ENCODE results near the gene EIF2S1. TPM values are rescaled to one million over a fixed set of nuclear protein-coding genes. Genes with fewer than 3 reads are reported as not detected.
"Not testable (repeated sequence)": the region's sequence is repeated elsewhere in the genome, so short reads cannot be mapped to it uniquely, and the experiment has no call there.

The EIF2S1 gene
- 128 TPM for total RNA-seq

DNA sequence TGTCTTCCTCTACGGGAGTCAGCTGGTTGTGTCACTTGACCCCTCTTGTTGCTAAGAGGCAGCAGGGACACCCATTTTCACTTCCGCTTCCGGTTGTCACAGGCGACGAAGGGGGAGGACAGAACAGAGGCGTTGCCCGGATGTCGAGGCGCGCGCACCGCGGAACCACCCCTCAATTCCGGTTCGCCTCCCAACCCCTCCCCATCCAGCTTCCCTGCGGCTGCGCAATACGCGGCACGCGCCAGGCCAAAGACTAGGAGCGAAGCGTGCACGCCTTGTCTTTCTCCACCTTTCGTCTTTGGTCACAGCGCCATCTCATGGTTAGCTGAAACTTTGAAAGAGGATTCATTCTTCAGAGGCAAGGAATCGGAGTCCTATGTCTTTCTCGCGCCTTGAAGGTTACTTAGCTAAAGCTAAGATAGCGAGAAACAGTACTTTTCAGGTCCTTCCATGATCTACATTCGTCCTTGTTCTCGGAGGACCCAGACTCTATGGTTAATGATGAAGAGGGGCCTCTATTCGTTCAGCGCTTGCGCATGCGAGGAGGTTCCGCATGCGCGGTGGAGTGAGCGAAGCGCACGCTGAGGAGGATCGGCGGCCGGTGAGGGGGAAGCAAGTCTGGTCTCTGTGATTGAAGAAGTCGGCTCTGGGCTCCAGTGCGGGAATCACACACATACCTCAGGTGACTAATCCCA lies at the start of gene EIF2S1, which contains the start of gene ATP6V1D:
EIF2S1 (plus strand) TSS at position 554 of the 695 bp plus-strand sequence. CDS start 4,440 bp downstream, outside the sequence.
ATP6V1D (minus strand) TSS at position 30 of the 695 bp plus-strand sequence. CDS start 106 bp downstream, outside the sequence.
- DNase-seq (ENCODE audit: low spot score in 2 of 2) (peak; percentile 85 to 93), FAIRE-seq (peak; percentile 89)

DNA sequence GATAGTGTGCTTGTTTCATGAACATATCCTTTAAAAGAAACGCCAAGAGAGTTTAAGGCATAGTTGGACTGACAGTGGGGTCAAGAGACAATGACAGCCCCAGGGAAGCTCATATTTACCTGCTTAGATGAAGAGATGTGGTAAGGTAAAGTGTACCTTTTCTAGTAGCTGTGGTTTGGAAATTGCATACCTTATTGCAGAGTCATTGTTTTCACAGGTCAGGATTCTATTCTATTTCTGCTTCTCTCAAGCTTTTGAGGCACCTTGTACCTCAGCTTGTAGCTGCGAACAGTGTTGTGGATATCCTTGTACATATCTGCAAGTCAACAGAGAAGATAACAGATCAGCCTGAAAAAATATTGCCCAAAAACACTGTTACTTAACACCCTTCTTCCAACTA lies 48.3 kb upstream of the EIF2S1 start:
- DNase-seq (ENCODE audit: low spot score in 2 of 2) (no peak), FAIRE-seq (no peak)

DNA sequence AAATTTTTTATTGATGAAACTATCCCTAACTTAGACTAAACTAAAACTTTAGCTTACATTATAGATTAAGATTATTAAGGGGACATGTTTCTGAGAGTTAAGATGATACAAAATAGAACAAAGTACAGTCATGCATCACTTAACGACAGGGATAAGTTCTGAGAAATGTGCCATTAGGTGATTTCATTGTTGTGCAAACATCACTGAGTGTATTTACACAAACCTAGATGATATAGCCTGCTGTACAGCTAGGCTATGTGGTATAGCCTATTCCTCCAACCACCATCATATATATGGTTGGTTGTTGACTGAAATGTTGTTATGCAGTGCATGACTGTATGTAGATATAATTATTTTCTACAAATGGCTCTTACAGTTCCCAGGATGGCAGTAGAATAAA lies 47.0 kb upstream of the EIF2S1 start:
- FAIRE-seq: no peak
- DNase-seq (ENCODE audit: low spot score in 2 of 2): no peak

DNA sequence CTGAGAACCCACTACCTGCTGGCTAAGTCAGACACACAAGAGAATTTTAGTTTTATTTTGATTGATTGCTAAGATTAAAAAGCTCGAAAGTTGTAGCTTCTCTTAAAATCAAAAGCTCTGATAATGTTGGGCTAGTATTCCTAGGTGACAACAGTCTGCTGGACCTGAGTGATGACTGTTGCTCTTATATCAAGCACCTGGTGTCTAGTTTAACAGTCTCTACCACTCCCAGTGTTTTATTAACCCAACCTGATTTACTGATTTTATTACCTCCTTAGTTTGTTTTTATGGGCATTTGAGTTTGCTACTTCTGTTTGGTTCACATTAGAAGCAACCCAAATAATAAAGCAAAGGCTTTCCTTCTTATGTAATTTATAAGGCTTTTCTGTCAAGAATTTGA lies 42.3 kb upstream of the EIF2S1 start:
- no peak for DNase-seq (ENCODE audit: low spot score in 2 of 2)
- FAIRE-seq: no peak

DNA sequence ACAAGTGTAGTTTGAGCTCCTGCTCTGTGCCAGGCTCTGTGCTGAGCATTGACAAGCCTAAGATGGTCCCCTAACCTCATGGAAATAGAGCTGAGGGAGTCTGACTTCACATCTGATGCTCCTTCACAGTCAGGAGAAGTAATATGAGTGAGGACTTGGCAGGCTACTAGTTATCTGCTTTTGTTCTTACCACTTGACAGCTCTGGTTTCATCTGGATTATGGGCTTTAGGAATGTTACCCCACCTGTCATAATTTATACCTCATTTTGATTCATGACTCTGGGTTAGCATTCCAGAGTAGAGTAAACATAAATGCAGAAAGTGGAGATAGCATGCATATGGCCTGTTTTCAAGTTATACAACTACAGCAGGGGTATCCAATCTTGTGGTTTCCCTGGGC lies 41.0 kb upstream of the EIF2S1 start:
- no peak for FAIRE-seq
- DNase-seq (ENCODE audit: low spot score in 2 of 2): no peak

DNA sequence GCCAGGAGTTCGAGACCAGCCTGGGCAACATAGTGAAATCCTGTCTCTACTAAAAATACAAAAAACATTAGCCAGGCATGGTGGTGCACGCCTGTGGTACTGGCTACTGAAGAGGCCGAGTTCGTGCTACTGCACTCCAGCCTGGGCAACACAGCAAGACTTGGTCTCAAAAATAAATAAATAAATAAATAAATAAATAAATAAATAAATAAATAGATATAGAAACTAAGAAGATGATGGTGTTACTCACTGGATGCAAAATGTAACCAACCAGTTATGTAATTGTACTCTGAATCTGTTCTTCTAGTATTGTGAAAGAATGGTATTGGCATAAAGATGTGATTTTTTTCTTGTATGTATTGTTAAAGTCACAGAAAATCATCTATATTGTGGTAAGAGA lies 30.5 kb upstream of the EIF2S1 start:
- FAIRE-seq: not testable (repeated sequence)

DNA sequence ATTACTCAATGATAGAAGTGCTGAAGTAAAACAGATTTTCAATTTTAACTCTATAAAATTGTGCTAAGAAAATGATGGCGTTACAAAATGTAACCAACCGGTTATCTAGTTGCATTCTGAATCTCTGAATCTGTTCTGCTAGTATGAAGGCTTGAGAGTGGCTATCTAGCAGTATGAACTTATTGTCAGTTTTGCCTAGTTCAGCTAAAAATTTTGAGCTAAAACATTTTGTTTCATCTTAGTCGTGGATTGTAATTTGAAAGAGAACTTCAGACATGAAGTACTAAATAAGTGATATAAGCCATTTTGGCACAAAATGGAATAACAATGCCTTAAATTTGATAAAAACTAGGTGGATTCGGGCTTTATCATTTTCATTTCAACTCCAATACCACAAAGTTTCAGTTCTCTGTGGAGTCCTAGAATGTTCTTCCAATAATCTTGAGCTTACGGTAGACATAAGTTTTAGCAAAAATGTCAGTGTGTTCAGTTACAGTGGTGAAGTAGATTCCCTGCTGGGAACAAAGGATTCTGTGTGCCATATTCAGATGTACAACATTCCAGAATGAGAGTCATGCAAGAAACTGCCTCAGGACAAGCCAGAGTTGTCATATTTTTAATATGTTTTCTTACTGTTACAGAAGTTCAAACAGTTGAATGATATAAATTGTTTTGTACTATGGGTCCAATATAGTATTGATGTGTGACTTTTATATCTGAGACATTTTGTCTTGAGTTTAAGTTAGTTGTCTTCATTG lies 28.6 kb upstream of the EIF2S1 start:
- no peak for DNase-seq (ENCODE audit: low spot score in 2 of 2)
- FAIRE-seq: no peak

More for the DNA sequence above, 30.5 kb upstream of the EIF2S1 start:
- DNase-seq (ENCODE audit: low spot score in 2 of 2): not testable (repeated sequence)

DNA sequence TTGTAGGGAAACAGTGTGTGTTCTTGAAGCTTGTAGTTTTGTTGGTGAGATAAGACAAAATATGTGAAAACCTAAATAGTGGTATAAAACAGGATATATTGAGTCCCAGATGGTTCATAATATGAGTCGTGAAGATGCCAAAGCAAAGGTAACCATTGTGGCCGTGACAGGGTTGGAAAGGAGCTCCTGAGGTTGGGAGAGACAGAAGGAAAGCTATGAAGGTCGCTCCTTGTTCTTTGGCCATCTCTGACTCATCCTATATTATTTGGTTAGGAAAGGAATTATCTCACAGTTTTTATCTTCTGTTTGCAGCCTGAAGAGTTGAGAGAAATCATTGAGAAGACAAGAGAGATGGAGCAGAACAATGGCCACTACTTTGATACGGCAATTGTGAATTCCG lies 27.7 kb upstream of the EIF2S1 start:
- DNase-seq (ENCODE audit: low spot score in 2 of 2) (no peak), FAIRE-seq (no peak)

DNA sequence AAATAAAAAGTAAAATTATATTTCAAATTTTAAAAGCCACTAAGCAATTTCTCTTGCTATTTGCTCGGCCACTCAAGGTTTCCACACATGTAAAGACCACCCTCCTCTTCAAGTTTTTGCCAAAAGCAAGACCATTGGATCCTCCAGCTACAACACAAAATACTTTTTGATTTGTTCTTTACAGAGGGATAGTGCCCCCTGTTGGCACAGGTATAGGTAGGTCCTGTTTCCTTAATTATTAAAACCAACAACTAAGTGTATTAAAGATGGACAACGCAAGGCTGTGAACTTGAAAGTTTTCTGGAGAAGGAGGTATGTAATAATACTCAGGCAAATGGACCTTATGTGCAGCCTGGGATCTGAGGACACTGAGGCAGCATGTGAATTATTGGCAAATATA lies 24.3 kb upstream of the EIF2S1 start:
- DNase-seq (ENCODE audit: low spot score in 2 of 2): no peak
- no peak for FAIRE-seq

DNA sequence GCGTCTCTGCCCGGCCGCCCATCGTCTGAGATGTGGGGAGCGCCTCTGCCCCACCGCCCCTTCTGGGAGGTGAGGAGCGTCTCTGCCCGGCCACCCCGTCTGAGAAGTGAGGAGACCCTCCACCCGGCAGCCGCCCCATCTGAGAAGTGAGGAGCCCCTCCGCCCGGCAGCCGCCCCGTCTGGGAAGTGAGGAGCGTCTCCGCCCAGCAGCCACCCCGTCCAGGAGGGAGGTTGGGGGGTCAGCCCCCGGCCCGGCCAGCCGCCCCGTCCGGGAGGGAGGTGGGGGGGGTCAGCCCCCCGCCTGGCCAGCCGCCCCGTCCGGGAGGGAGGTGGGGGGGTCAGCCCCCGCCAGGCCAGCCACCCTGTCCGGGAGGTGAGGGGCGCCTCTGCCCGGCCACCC lies 18.9 kb upstream of the EIF2S1 start:
- FAIRE-seq; DNase-seq (ENCODE audit: low spot score in 2 of 2): not testable (repeated sequence)

DNA sequence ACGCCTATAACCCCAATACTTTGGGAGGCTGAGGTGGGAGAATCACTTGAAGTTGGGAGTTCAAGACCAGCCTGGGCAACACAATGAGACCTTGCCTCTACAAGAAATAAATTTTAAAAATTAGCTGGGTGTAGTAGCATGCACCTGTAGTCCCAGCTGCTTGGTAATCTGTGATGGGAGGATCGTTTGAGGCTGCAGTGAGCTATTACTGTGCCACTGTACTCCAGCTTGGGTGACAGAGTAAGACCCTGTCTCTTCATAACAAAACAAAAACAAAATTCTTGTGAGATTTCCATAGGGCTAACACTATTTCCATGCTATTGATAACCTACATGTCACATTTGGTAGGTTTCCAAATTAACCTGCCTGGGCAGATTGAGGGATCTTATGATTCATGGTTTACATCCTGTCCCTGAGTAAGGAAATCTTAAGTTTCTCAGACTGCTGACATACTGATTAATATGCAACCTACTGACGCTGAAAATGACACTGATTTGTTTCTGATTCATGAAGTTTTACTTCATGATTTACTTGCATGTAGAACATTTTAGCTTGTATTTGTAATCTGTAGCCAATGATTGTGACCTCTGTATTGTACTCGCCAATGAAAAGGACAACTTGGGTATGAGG lies 16.4 kb upstream of the EIF2S1 start:
- FAIRE-seq: no peak
- no peak for DNase-seq (ENCODE audit: low spot score in 2 of 2)

DNA sequence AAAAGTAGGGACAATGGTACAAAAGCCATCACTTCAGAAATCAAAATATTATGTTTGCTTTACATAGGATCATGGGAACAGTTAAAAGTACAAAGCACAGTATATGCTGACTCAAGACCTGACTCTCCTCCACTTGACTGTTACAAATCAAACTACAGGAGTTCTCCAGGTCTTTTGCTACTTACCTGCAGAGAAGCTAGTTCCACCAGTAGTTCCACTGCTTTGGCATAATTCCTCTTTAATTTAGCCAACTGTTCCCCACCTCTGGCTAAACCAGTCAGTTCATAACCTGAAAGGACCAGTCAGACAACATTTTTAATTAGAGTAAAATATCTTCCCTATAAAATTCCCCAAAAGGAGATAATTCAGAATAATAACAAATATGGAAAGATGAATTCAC lies 14.5 kb upstream of the EIF2S1 start:
- no peak for FAIRE-seq
- DNase-seq (ENCODE audit: low spot score in 2 of 2): no peak

DNA sequence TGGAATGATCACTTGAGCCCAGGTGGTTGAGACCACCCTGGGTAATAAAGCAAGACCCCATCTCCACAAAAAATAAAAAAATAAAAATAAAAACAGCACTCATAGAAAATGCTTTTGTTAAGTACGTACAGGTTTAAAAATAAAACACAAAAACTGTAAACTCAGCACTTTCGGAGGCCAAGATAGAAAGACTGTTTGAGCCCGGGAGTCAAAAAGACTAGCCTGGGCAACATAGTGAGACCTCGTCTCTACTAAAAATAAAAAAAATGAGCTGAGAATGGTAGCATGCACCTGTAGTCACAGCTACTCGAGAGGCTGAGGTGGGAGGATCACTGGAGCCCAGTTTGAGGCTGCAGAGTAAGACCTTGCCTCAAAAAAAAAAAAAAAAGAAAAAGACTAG lies 8.1 kb upstream of the EIF2S1 start:
- no peak for DNase-seq (ENCODE audit: low spot score in 2 of 2)
- no peak for FAIRE-seq

DNA sequence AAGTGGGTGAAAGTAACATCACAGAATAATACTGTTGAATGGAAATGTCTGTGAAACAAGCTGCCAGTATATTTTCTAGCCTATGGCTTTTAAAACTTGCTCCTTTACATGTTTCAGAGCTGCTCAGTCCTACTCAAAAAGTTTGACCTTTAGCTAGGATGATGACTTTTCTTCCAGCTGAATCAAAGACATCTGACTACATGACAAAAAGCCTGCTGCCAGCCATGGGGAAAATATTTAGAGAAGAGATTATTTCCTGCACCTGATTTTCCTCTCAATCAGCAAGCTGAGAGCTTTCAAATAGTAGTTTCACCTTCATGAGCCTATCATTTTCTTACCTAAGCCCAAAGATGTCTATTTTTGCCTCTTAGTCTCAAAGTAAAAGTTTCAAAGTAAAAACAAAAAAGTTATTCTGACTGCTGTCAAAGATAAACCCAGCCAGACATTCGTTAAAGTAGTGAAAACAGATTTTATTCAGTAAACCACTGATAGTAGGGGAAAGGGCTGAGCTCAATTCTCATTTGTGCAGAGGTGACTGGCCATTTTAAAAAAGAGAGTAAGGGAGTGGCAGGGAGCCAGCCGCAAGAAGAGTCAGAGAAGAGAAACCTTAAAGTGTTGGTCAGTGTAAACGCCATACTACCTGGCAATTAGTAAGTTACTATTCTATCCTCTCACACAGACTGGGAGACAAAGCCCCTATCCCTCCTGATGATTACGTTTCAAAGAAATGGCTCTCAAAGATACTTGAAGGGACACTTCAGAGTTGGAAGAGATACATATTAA lies 2.8 kb upstream of the EIF2S1 start:
- FAIRE-seq: no peak
- no peak for DNase-seq (ENCODE audit: low spot score in 2 of 2)

DNA sequence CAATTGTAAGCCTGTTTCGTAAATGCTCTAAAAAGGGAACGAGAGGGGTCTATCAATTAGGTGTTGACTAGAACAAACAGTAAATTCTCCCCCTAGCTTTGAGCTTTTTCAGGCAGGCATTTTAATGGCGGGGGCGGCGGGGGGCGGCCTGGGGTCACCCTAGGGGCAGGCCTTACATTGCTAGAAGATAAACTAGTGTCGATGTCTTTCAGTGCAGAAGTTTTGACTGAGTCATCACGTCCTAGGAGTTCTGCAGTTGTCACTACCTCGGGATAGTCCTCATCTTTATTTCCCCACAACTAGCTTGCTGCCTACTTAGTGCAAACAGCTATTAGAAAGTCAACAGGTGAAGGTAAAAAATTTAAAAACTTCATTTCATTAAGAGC lies 2.2 kb upstream of the EIF2S1 start:
- no peak for FAIRE-seq

DNA sequence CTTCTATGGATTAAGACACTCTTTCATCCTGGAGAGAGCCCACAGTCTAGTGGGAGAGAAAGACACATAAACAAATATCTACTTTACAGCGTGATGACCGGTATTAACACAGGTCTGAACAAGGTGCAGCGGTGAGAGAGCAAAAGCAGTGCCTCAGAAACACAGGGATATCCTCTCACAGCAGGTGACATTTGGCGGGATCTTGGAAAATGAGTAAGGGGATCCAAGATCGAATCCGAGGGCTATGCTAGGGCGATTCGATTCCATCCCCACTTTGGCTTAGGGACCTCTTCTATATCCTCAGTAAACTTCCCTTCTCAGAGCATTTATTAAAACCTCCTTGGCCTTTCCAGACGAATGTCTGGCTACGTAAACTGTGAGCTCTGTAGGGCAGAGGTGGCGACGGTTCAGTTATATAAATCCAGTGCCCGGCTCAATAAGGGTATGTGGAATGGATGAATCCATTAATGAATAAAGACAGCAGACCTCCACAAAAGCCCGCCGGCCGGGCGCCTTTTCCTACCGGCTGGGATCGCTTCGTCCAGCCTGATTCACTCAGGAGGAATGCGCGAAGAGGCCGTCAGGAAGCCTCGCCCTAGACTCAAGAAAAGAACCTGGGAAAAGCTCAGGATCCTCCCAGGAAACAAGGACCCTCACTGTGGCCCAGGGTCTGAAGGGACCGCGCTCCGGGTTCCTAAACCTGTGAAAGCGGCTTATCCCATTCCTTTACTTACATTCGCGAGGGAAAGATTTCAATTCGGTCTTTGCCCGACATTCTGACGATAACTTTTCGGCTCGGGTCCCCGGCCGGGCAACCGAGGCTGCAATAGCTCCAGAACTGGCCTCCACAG lies 979 bp upstream of the EIF2S1 start:
- FAIRE-seq (no peak), DNase-seq (ENCODE audit: low spot score in 2 of 2) (peak in 1 of 2 donors; percentile 7)

More for the DNA sequence above, 2.2 kb upstream of the EIF2S1 start:
- no peak for DNase-seq (ENCODE audit: low spot score in 2 of 2)

DNA sequence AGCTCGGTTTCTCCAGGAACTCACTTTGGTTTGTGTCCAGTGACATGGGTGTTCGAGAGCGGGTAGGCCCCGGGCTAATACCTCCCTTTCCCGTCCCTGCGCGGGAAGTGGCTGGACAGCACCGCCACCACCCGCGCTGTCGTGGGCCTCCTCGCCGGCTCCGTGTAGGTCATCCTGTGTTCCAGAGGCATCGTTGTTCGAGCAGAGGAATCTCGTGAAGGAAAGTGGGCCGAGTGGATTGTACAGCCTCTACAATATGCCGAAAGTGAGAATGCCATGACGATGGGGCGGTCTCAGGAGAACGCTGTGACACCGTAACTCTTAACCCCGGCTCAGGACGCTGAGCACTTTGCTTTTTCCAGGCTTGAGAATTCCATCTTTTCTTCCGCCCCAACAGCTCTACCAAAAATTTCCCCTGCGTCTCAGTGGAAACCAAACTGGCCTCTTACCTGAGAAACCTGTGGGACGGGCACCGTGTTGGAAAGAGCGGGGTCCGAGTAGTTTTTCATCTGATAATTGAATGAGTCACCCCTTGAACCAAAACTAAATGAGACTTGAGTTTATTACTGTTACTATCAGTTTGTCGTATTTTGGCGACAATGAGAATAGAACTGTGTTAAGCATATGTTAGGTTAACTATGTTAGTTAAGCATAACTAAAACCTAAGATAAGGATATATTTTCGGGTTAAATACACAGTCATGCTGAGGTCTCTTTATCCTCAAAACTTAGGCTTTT lies 510 bp downstream of the EIF2S1 start:
- DNase-seq (ENCODE audit: low spot score in 2 of 2): no peak
- no peak for FAIRE-seq

DNA sequence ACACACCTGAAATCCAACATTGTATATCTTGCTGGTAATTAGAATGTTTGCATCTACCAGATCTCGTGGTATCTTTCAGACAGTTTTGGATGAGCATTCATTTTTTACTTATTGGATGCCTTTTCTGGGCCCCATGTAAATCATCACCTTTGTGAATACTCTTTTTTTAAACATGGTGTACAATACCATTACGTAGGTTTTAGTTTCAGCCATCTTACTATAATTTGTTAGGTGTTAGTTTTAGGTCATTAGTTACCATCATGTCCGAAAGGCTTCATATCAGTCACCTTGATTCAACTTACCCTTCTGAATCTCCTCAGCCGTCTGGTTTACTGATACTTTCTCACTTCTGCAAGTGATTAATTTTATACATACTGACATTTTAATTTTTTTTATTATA lies 5.3 kb downstream of the EIF2S1 start:
- DNase-seq (ENCODE audit: low spot score in 2 of 2) (no peak), FAIRE-seq (no peak)

DNA sequence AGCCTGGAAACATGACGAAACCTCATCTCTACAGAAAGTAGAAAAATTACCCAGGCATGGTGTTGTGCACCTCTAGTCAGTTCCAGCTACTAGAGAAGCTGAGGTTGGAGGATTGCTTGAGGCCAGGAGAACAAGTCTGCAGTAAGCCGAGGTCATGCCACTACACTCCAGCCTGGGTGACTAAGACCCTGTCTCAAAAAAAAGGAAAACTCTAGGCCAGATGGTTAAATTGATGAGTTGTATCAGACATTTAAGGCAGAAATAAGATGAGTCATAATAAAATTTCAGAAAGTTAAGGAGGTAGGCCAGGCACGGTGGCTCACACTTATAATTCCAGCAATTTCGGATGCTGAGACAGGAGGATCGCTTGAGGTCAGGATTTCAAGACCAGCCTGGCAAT lies 10.7 kb downstream of the EIF2S1 start:
- DNase-seq (ENCODE audit: low spot score in 2 of 2) (no peak), FAIRE-seq (no peak)
